HG02852 (cell line): ENCODE results near the gene TERT.
"Not testable (repeated sequence)": the region's sequence is repeated elsewhere in the genome, so short reads cannot be mapped to it uniquely, and the experiment has no call there.

Experiments
- ATAC-seq: cut with Tn5 transposase; IDR thresholded peaks from one replicate; pipeline ENCODE4 v1.9.1; 2021; ENCODE audit warnings: mild to moderate bottlenecking, moderate library complexity; ENCODE audit not compliant: unreplicated experiment

Gene TERT

GRCh38 chr5:1331861-1332405, 37.1 kb upstream of the TERT start:
- no peak for ATAC-seq

DNA sequence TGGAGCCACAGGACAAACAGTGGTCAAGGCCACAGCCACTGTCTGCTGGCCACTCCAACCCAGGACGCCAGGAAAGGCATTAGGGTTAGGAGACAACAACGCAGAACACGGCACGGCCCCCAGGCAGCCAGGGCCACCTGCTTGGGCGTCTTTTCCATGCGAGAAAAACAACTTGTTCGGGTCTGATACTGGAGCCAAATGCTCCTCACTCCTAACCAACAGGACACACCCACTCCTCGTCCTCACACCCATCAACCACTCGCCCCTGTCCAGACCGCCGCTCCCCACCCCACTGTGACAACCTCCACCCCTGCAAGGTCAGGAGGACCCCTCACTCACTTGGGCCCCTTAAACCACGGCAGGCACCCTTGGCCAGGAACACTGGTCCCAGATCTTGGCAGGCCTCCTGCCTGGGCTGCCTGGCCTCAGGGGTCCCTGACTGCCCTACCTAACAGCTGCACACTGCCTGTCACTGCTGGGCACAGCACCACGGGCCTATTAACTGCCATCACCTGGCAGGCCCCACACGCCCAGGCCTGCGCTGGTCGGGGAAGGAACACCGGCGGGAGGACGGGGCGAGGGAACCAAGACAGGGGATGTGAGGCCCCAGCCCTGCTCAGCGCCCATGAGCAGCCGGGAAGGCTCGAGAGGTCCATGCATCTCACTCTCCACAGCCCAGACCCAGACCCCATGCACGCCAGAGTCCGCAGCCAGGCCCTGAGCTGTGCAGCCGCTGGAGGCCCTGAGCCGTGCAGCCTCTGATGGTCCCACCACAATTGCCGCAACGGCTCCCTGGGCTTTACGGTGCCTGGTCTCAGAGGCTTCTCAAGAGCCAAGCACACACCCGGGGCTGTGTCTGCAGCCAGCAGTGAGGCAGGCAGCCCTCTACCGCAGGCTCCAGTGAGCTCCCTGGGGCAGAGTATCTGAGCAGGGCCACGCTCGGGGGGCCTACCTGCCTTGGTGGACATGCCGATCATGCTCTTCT, 36.3 kb upstream of the TERT start:
- no peak for ATAC-seq

DNA sequence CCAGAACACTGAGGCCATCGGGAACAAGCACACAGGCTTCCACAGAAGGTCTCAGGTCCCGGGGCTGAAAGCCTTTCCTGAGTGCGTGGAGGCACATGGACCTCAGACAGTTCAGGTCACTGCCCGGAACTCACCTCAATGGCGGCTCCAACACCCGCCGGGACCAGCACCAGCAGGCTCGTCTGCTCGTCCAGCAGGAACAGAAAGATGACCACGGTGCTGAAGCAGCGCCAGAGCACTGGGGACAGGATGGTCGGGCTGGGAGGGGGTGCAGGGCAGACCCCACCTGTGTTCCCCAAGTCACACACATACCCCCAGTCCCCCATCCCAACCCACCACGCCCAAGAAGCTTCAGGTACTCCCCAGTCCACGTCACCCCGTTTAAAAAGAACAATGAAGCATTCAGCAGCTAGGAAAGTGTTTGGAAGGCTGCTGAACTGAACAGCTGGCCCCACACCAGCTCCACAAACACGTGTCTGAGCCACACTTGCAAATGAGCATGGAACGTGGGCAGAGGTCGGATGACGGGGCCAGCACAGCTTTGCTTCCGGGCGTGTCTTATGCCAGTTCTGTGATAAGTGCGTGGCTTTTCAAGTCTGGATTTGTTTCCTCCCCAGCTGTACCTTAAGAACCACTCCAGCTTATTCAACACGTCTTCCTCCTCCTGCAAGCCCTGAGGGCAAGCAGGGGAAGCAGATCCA, 35.4 kb upstream of the TERT start:
- ATAC-seq: no peak

DNA sequence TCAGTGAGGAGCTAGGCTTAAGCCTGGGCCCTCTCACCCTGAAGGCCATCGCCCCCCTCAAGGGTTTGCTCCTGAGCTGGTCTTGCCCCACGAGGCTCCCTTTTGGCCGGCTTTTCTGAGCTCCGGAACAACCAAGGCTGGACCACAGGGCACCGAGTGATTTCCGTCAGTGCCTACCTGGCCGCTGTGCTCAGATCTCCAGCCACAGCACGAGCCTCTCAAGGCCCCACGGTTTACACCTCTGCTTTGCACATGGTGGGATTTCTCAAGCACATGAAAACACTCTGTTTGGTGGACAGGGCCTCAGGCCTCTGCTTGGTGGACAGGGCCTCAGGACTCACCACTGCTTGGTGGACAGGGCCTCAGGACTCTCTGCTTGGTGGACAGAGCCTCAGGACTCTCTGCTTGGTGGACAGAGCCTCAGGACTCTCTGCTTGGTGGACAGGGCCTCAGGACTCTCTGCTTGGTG, 34.3 kb upstream of the TERT start:
- ATAC-seq: no peak

DNA sequence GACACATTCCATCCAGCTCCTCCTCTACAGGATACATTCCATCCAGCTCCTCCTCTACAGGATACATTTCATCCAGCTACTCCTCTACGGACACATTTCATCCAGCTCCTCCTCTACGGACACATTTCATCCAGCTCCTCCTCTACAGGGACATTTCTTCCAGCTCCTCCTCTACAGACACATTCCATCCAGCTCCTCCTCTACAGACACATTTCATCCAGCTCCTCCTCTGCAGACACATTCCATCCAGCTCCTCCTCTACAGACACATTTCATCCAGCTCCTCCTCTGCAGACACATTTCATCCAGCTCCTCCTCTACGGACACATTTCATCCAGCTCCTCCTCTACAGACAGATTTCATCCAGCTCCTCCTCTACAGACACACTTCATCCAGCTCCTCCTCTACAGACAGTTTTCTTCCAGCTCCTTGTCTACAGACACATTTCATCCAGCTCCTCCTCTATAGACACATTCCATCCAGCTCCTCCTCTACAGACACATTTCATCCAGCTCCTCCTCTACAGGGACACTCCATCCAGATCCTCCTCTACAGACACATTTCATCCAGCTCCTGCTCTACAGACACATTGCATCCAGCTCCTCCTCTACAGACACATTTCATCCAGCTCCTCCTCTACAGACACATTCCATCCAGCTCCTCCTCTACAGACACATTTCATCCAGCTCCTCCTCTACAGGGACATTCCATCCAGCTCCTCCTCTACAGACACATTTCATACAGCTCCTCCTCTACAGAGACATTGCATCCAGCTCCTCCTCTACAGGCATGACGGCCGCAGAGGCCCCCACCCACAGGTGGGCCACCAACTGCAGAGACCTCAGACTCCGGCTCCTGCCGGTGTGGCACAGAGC, 33.6 kb upstream of the TERT start:
- ATAC-seq: not testable (repeated sequence)

GRCh38 chr5:1326901-1327756, 32.3 kb upstream of the TERT start:
- ATAC-seq: not testable (repeated sequence)

- ATAC-seq: not testable (repeated sequence)
Measured at GRCh38 chr5:1326532-1326875, 31.6 kb upstream of the TERT start.

GRCh38 chr5:1325870-1326531, 31.1 kb upstream of the TERT start:
- ATAC-seq: no peak

DNA sequence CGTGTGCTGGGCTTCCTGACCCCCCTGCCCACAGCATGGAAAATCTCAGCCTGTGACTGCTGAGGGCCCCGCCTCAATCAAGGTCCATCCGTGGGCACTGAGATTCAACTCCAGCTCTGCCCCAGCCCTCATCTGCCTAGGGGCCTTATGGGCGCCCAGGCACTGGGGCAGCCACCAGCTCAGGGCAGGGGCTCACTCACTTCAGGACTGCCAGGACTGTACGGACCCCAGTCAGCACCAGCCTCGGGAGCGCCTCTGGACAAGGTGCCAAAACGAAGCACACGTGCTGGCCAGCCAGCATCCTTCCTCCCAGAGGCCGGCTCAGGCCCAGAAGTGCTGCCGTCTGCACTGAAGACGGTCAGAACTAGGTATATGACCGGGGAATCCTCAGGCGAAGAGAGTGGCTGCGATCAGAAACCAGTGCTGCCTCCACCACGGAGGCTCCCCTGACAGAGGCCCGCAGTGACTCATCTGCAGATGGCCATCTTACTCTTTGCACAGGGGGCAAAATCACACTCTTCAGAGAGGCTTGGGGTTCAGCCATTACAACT, 30.4 kb upstream of the TERT start:
- no peak for ATAC-seq

DNA sequence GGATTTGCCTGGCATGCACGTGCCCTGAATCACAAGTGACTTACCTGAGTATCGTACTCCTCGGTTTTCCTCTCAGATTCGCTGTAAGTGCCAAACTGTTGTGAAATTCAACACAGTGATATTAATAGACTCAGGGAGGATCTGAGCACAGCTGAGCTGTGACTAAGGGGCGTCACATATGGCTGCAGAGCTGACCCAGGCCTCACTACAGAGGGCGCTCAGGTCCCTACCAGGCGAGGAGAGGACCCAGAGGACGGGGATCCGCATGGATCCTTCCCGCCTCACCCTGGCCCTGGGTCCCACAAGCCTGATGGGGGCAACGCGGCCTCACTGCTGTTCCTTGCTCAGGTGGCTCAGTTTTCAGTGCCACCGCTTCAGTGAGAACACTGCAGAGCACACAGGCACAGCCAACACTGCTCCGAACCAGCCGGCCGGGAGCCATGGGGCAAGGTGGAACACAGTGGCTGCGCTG, 29.9 kb upstream of the TERT start:
- no peak for ATAC-seq

DNA sequence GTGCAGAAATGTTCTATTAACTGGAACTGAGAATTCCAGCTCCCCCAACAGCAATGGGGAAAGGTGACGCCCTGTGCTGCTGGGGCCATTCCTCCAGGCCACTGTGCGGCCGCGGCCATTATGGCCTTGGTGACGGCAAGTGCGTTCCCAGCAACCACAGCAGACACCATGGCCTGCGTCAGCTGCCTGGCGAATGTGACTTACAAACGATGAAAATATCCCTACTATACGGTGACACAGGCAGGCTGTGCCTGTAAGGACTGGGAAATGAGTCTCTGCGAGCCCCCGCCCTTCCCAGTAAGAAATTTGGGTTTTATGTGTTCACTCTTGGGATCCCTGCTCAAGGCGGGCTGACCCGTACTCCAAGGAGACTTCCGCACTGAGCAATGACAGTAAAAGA, 29.4 kb upstream of the TERT start:
- ATAC-seq: no peak

DNA sequence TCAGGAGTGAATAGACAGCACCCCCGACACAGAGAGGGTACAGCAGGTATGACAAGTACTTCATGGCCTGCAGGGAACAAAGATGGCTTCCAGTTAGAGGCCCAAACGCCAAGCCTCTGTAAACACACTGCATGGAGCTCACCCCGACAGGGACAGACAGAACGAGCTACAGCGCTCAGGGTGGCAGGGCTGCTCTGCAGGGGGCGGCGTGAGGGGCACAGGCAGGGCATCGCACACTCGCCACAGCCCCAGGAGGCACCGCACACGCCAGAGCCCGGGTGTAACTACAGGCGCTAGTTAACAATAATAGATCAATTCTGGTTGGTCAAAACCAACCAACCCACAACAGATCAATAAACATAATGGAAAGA, 28.9 kb upstream of the TERT start:
- no peak for ATAC-seq

DNA sequence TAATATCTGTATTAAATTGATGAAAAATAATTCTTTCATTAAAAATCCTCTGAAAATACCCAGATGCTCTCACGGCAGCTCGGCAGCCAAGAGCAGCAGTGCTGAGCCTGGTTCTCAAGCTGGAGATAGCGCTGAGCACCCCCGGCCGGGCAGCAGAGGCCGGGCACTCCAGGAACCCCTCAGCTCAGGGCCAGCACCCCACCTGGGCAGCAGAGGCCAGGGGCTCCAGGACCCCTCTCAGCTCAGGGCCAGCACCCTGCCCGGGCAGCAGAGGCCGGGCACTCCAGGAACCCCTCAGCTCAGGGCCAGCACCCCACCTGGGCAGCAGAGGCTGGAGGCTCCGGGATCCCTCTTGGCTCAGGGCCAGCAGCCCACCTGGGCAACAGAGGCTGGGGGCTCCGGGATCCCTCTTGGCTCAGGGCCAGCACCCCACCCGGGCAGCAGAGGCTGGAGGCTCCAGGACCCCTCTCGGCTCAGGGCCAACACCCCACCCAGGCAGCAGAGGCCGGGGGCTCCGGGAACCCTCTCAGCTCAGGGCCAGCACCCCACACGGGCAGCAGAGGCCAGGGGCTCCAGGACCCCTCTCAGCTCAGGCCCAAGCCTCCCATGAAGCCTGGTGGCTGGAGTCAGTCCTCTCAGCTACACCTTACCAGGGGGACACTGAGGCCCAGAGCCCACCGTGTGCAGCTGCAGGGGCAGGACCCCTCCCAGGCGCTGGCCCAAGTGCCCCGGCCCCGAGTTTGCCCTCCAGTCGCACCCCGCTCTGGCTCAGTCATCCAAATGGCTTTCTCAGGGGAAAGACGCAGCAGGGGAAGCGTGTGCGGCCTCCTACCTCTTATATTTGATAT, 28.3 kb upstream of the TERT start:
- no peak for ATAC-seq

DNA sequence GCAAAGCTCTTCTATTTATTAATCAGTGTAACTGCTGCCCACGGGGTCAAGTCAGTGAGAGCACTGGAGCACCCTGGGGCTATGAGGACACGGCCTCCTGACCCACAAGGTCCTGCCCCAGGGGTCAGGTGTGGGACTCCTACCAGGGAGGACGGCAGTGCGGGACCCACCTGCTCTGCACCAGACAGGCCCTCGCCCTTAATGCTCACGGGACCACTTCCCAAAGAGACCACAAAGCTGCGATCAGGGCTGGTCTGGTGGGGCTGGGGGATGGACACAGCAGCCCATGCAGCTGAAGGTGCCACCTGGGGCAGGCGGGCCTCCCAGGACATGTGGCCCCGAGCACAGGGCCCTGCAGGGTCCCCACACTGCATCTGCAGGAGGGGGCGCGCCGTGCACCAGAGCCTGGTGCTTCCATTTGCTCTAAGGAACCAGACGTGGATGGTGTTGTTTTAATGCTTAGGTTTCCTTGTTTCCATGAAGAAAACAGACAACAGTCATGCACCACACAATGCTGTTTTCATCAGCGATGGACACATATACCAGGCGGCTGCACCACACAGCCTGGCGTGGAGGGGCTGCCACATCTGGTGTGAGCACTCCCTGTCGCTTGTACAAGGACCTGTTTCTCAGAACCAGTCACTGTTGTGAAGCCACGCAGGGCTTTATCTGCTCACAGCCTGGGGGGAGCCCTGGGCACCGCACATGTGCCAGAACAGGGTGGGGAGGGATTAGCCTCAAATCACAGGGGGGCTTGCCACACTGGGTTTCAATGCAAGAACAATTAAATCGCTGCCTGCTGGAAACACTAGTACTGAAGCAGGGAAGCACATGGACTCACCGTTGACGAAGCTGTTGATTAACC, 27.4 kb upstream of the TERT start:
- no peak for ATAC-seq

DNA sequence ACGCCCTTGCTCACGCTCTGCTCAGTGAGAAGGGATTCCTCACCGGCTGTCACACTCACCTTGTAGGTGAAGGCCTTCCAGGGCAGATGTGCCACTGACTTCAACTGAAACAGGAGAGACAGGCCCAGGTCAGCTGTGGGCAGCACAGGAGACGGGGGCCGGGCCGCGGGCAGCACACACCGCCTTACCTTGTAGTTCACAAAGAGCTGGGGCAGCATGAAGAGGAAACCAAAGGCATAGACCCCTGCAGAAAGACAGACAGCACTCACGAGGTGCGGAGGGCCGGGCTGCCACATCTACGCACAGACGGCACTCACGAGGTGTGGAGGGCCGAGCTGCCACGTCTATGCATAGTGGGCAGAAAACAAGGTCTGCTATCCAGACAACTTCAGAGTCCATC, 26.7 kb upstream of the TERT start:
- no peak for ATAC-seq

- no peak for ATAC-seq
Measured at GRCh38 chr5:1320436-1321344, 25.8 kb upstream of the TERT start.
